Gastroesophageal sphincter (tissue), 4 donors: Measurements from ENCODE around the gene C1orf116. TPM values are rescaled to one million over a fixed set of nuclear protein-coding genes. Genes with fewer than 3 reads are reported as not detected.

Experiments used
- ATAC-seq: fragments of 150-250 bp; one replicate; pipeline ENCODE4 v1.9.1; 2016; ENCODE audit warnings: mild to moderate bottlenecking, moderate library complexity
- H3K27ac ChIP-seq, 4 donors: fragments of 200-600 bp; sonication (generic) in 3 of 4; 1 replicate in 3 of 4; 2 replicates in 1 of 4; pipeline ENCODE4 v1.5.1; 2016 to 2019
- H3K27me3 ChIP-seq: fragments of 200-600 bp; sonication (generic); one replicate; pipeline ENCODE4 v1.5.1; 2019
- H3K36me3 ChIP-seq, 2 donors: fragments of 200-600 bp; sonication (generic); one replicate each; pipeline ENCODE4 v1.5.1; 2019; ENCODE audit warnings: control low read depth in 1 of 2
- H3K4me1 ChIP-seq, 3 donors: fragments of 200-600 bp; sonication (generic); 1 replicate in 2 of 3; 2 replicates in 1 of 3; pipeline ENCODE4 v1.5.1; 2016 to 2019; ENCODE audit warnings: control low read depth in 2 of 3
- H3K4me3 ChIP-seq, 2 donors: fragments of 200-600 bp; sonication (generic); one replicate each; pipeline ENCODE4 v1.5.1; 2019; ENCODE audit warnings: mild to moderate bottlenecking in 1 of 2, moderate library complexity in 1 of 2
- H3K9me3 ChIP-seq, 3 donors: fragments of 200-600 bp; sonication (generic); one replicate each; pipeline ENCODE4 v1.5.1; 2017 to 2019; ENCODE audit warnings: control low read depth in 2 of 3
- EP300 ChIP-seq: sonication (generic); formaldehyde crosslinking; IDR thresholded peaks from one replicate; pipeline ENCODE4 v1.6.1; 2017; ENCODE audit warnings: antibody characterized with exemption, mild to moderate bottlenecking
- POLR2A ChIP-seq, 2 donors: fragments of 450-650 bp; IDR thresholded peaks; one replicate each; pipeline ENCODE4 v1.6.1; 2017; ENCODE audit warnings: antibody characterized with exemption in 2 of 2, mild to moderate bottlenecking in 2 of 2, moderate library complexity in 1 of 2
- POLR2AphosphoS5 ChIP-seq: sonication (generic); formaldehyde crosslinking; IDR thresholded peaks from one replicate; pipeline ENCODE4 v1.6.1; 2017; ENCODE audit warnings: antibody characterized with exemption
- WGBS, 2 donors: methylation state at CpG; one replicate each; pipeline ENCODE4 v1.1.5; 2018; ENCODE audit warnings: low coverage in 1 of 2; 5-methylcytosine and 5-hydroxymethylcytosine counted together
- total RNA-seq, 4 donors: library from RNA; depleted of rRNA; stranded (reverse); fragments of >200 nt; gene quantifications; one replicate each; pipeline ENCODE4 v1.1.0, GENCODE V29; 2016
- TF ChIP-seq, protein P1 (sequence below), 4 experiments: fragments of 200-600 bp in 2 of 4; fragments of 450-650 bp in 2 of 4; sonication (generic) in 1 of 4; IDR thresholded peaks; one replicate each; pipeline ENCODE4 v1.5.1; 2017 to 2019; ENCODE audit warnings: antibody characterized with exemption in 4 of 4, mild to moderate bottlenecking in 2 of 4, moderate library complexity in 2 of 4

The C1orf116 gene
- total RNA-seq, 4 donors from 2014 or later, result 0.19 to 3.7 (median 1.4) TPM; not detected in 1

DNA sequence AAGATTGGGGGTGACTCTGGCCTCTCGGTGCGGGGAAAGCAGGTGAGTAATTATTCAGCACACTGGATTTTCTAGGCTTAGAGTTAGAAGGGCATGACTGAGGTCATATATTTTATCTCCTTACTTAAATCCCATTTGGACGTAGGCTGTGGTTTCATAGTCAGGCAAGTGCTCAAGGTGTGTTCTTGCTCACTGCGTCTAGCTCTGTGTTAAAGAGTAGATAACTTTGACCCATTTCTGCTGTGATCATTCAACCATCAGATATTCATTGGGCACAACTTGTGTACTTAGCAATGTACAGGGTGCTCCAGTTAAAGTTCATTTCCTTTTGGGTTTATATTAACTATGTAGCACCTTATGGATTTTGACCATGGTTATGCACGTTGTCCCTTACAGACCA is 35.1 kb upstream of the C1orf116 start:
- Histone ChIP-seq H3K9me3 (no peaks in the 10 kb centered on the region), H3K4me3 (no peak overlapping the region), H3K36me3 (peaks cover 0 to 98% of the 10 kb centered on the region in 2 donors), H3K27me3 (no peaks in the 10 kb centered on the region), H3K4me1 (no peaks in the 10 kb centered on the region), H3K27ac (no peak overlapping the region)
- ATAC-seq, result no peak
- WGBS, 2 donors, result 85 to 92% methylated on average over 3 to 4 of the region's 5 CpGs
- TF ChIP-seq EP300 (no peak), POLR2A (IDR thresholded peaks at IDR 0.05) (no peak), POLR2AphosphoS5 (no peak)
- TF ChIP-seq, protein P1, sequence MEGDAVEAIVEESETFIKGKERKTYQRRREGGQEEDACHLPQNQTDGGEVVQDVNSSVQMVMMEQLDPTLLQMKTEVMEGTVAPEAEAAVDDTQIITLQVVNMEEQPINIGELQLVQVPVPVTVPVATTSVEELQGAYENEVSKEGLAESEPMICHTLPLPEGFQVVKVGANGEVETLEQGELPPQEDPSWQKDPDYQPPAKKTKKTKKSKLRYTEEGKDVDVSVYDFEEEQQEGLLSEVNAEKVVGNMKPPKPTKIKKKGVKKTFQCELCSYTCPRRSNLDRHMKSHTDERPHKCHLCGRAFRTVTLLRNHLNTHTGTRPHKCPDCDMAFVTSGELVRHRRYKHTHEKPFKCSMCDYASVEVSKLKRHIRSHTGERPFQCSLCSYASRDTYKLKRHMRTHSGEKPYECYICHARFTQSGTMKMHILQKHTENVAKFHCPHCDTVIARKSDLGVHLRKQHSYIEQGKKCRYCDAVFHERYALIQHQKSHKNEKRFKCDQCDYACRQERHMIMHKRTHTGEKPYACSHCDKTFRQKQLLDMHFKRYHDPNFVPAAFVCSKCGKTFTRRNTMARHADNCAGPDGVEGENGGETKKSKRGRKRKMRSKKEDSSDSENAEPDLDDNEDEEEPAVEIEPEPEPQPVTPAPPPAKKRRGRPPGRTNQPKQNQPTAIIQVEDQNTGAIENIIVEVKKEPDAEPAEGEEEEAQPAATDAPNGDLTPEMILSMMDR (IDR thresholded peaks at IDR 0.05), result no peak

DNA sequence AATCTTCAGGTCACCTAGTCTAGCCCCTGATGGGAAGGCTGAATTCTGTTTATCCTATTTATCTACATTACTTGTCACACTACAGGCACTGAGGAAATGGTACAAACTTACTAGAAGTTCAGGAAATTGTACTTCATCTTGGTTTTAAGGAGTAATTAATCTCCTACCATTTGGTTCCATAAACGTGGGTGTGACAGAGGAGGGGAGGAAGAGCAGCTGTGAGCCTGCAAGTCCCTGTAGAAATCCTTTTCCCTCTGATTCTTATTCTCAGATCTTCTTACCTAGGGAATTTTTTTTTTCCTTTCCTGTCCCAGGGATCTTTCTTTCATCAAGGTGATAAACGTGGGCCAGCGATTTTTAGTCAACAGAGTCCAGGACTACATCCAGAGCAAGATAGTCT is 34.6 kb upstream of the C1orf116 start:
- ATAC-seq, result no peak
- H3K9me3 ChIP-seq, result no peaks in the 10 kb centered on the region
- no peaks in the 10 kb centered on the region for H3K27me3 ChIP-seq
- H3K4me3 ChIP-seq, result no peak overlapping the region
- H3K36me3 ChIP-seq, result peaks cover 0 to 98% of the 10 kb centered on the region in 2 donors
- no peak for TF ChIP-seq EP300
- TF ChIP-seq POLR2A (IDR thresholded peaks at IDR 0.05), result no peak
- H3K4me1 ChIP-seq, result no peaks in the 10 kb centered on the region
- no peak overlapping the region for H3K27ac ChIP-seq
- 48 to 51% methylated on average over 3 of the region's 3 CpGs for WGBS, 2 donors

DNA sequence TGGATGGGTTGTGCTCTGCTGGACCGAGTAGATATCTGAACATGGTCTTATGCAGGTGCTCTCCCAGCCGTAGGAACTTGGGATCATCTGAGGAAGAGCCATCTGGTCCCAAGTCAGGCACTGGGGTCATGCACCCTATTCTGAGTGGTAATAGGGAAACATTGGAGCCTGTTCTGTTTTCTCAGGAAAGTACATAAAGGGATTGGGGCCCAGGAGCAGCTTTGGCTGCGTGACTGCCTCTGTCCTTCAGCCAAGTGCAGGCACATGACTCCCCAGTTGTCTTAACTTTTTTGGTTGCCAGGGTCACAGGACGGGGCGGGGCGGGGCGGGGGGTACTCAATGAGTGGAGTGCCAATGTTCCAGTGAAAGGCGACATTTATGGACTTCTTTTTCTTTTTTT is 32.0 kb upstream of the C1orf116 start:
- ATAC-seq, result no peak
- TF ChIP-seq POLR2A (IDR thresholded peaks at IDR 0.05) (no peak), EP300 (no peak), POLR2AphosphoS5 (no peak)
- TF ChIP-seq, protein P1 (IDR thresholded peaks at IDR 0.05), result no peak
- H3K4me3 ChIP-seq, result no peak overlapping the region
- no peaks in the 10 kb centered on the region for H3K9me3 ChIP-seq
- H3K27me3 ChIP-seq, result no peaks in the 10 kb centered on the region
- peaks cover 0 to 94% of the 10 kb centered on the region in 2 donors for H3K36me3 ChIP-seq
- 80% methylated on average over 6 of the region's 8 CpGs; no CpG with 5 or more reads in 1 of the 2 donors for WGBS, 2 donors
- H3K27ac ChIP-seq, result no peak overlapping the region
- H3K4me1 ChIP-seq, result no peaks in the 10 kb centered on the region

DNA sequence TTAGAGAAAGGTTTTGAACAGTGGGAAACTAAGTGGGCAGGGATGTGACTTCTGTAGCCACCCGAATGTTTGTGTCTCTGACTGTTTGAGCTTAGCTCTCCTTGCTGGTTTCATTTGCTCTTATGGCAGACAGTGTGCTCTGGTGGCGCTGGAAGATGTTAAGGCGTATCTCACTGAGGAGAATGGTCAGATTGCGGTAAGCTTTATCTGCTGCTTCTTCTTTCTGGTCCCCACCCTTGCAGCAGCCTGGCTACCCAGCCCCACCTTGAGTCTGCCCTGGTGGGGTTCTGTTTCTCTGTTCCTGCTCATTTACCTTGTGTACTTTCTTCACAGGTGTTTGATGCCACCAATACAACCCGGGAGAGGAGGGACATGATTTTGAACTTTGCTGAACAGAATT is 30.5 kb upstream of the C1orf116 start:
- Histone ChIP-seq H3K27me3 (no peaks in the 10 kb centered on the region), H3K4me3 (no peak overlapping the region), H3K27ac (no peak overlapping the region), H3K9me3 (no peaks in the 10 kb centered on the region), H3K36me3 (peaks cover 0 to 79% of the 10 kb centered on the region in 2 donors), H3K4me1 (no peaks in the 10 kb centered on the region)
- WGBS, 2 donors, result 89% methylated on average over 4 of the region's 5 CpGs; no CpG with 5 or more reads in 1 of the 2 donors
- ATAC-seq, result no peak
- TF ChIP-seq, protein P1 (IDR thresholded peaks at IDR 0.05), result no peak
- TF ChIP-seq EP300 (no peak), POLR2AphosphoS5 (no peak), POLR2A (IDR thresholded peaks at IDR 0.05) (no peak)

DNA sequence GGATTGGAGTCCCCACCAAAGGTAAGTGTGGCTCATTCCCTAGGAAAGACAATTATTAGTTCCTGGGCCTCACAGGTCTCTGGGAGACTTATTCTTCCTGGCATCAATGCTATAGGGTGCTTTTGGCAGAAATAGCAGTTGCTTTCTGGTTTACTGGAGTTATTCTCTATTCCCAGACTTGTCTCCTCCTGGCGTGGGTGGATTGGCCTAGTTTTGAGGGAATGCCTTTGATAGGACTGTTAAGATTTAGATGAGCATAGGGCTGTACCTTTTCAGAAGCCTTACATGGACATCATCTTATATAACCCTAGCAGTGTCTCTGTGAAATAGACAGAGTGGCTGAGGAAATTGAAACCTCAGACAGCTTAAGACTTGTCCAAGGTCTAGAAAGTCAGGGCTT is 29.5 kb upstream of the C1orf116 start:
- peaks cover 0 to 69% of the 10 kb centered on the region in 2 donors for H3K36me3 ChIP-seq
- no peak overlapping the region for H3K4me3 ChIP-seq
- no peak overlapping the region for H3K27ac ChIP-seq
- WGBS, 2 donors, result 86% methylated on average over 1 of the region's 1 CpG; no CpG with 5 or more reads in 1 of the 2 donors
- H3K4me1 ChIP-seq, result no peaks in the 10 kb centered on the region
- no peaks in the 10 kb centered on the region for H3K9me3 ChIP-seq
- TF ChIP-seq, protein P1 (IDR thresholded peaks at IDR 0.05), result no peak
- TF ChIP-seq POLR2A (IDR thresholded peaks at IDR 0.05) (no peak), EP300 (no peak), POLR2AphosphoS5 (no peak)
- ATAC-seq, result no peak
- no peaks in the 10 kb centered on the region for H3K27me3 ChIP-seq
